GM21381 (cell line): ENCODE data around the gene AQR.

Experiments used
- ATAC-seq: cut with Tn5 transposase; IDR thresholded peaks from one replicate; pipeline ENCODE4 v1.9.1; 2021; ENCODE audit warnings: mild to moderate bottlenecking, moderate library complexity; ENCODE audit not compliant: unreplicated experiment

Gene AQR

GRCh38 chr15:34883633-34884032, 85.9 kb downstream of the AQR start:
- ATAC-seq: no peak

GRCh38 chr15:34883042-34883441, 86.5 kb downstream of the AQR start:
- no peak for ATAC-seq

GRCh38 chr15:34879107-34879506, 90.4 kb downstream of the AQR start:
- no peak for ATAC-seq

GRCh38 chr15:34876640-34877039, 92.9 kb downstream of the AQR start:
- ATAC-seq: no peak

- ATAC-seq: no peak
Measured at GRCh38 chr15:34869110-34869509, 100.4 kb downstream of the AQR start.

- ATAC-seq: no peak
Measured at GRCh38 chr15:34865531-34865930, 104.0 kb downstream of the AQR start.

GRCh38 chr15:34861214-34861613, 108.3 kb downstream of the AQR start:
- ATAC-seq: no peak

- ATAC-seq: no peak
Measured at GRCh38 chr15:34855893-34856292, 113.6 kb downstream of the AQR start.

GRCh38 chr15:34855413-34855812, 114.1 kb downstream of the AQR start:
- no peak for ATAC-seq

- no peak for ATAC-seq
Measured at GRCh38 chr15:34854232-34854631, 115.3 kb downstream of the AQR start.

GRCh38 chr15:34853001-34853758, 116.4 kb downstream of the AQR start:
- no peak for ATAC-seq

GRCh38 chr15:34851751-34852150, 117.8 kb downstream of the AQR start:
- no peak for ATAC-seq

- ATAC-seq: no peak
Measured at GRCh38 chr15:34851007-34851406, 118.5 kb downstream of the AQR start.

GRCh38 chr15:34850121-34850520, 119.4 kb downstream of the AQR start:
- ATAC-seq: no peak

GRCh38 chr15:34849364-34849959, 120.1 kb downstream of the AQR start:
- no peak for ATAC-seq

- no peak for ATAC-seq
Measured at GRCh38 chr15:34847598-34847997, 121.9 kb downstream of the AQR start.

GRCh38 chr15:34841262-34841725, 128.2 kb downstream of the AQR start:
- no peak for ATAC-seq

- ATAC-seq: no peak
Measured at GRCh38 chr15:34838282-34838681, 131.3 kb downstream of the AQR start.

- no peak for ATAC-seq
Measured at GRCh38 chr15:34837246-34838016, 132.1 kb downstream of the AQR start.

GRCh38 chr15:34828145-34828911, 141.2 kb downstream of the AQR start:
- no peak for ATAC-seq

- no peak for ATAC-seq
Measured at GRCh38 chr15:34821831-34822230, 147.7 kb downstream of the AQR start.
